ENCODE results near the gene OAS2. TPM values are rescaled to one million over a fixed set of nuclear protein-coding genes. Genes with fewer than 3 reads are reported as not detected.

OAS2 gene
- total RNA-seq, 1 experiment from 2014 or later: 5.8 TPM

DNA sequence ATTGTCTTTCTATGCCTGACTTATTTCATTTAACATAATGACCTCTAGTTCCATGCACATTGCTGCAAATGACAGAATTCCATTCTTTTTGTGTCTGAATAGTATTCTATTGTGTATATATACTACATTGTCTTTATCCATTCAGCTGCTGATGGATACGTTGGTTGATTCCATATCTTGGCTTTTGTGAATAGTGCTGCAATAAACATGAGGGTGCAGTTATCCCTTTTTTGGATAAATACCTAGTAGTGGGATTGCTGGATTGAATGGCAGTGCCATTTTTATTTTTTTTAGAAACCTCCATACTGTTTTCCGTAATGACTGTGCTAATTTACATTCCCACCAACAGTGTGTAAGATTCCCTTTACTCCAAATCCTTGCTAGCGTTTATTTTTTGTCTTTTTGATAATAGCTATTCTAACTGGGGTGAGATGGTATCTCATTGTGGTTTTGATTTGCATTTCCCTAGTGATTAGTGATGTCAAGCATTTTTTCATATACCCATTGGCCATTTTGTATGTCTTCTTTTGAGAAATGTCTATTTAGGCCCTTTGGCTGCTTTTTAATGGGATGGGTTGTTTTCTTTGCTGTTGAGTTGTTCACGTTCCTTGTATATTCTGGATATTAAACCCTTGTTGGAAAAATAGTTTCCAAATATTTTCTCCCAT is 2.3 kb downstream of the OAS2 start:
- TF ChIP-seq, protein P1, sequence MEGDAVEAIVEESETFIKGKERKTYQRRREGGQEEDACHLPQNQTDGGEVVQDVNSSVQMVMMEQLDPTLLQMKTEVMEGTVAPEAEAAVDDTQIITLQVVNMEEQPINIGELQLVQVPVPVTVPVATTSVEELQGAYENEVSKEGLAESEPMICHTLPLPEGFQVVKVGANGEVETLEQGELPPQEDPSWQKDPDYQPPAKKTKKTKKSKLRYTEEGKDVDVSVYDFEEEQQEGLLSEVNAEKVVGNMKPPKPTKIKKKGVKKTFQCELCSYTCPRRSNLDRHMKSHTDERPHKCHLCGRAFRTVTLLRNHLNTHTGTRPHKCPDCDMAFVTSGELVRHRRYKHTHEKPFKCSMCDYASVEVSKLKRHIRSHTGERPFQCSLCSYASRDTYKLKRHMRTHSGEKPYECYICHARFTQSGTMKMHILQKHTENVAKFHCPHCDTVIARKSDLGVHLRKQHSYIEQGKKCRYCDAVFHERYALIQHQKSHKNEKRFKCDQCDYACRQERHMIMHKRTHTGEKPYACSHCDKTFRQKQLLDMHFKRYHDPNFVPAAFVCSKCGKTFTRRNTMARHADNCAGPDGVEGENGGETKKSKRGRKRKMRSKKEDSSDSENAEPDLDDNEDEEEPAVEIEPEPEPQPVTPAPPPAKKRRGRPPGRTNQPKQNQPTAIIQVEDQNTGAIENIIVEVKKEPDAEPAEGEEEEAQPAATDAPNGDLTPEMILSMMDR (conservative IDR thresholded peaks at IDR 0.05; ENCODE audit: low read depth, low read length): no peak
- TF ChIP-seq EZH2 (IDR thresholded peaks at IDR 0.05; ENCODE audit: low read length, unreplicated experiment) (no peak), EZH2phosphoT487 (IDR thresholded peaks at IDR 0.05; ENCODE audit: borderline replicate concordance, low read length) (no peak)
- H3K36me3 ChIP-seq (ENCODE audit: low read depth, low read length): no peaks in the 10 kb centered on the region
- DNase-seq: no peak
- CTCF ChIA-PET: interaction anchor here (0.6 kb wide), 1 partner anchor 12 kb away, joined by 3 read pairs; no protein-coding TSS in a partner anchor
- no peaks in the 10 kb centered on the region for H3K27me3 ChIP-seq (ENCODE audit: low read length)
- no peak overlapping the region for H3K9ac ChIP-seq (ENCODE audit: low read length)
- no TSS peak for BruUV-seq (replicated peaks)
- no peaks in the 10 kb centered on the region for H3K79me2 ChIP-seq (ENCODE audit: low read length)
- H4K20me1 ChIP-seq (ENCODE audit: low read length): no peaks in the 10 kb centered on the region
- no peak overlapping the region for H3K4me3 ChIP-seq (ENCODE audit: low read length)
- H3F3A ChIP-seq (ENCODE audit: low read length, unreplicated experiment): no peaks in the 10 kb centered on the region
- POLR2A ChIA-PET (ENCODE audit: unreplicated experiment): no interaction called here
- no peak overlapping the region for H2AFZ ChIP-seq (ENCODE audit: low read length)
- H3K27ac ChIP-seq (ENCODE audit: low read length): no peak overlapping the region
- ATAC-seq: no peak
- H3K4me2 ChIP-seq (ENCODE audit: low read length): no peak overlapping the region
- H3K9me2 ChIP-seq (replicated peaks; ENCODE audit: low read length): no peaks in the 10 kb centered on the region
- intact Hi-C loops (cut with micrococcal nuclease): no loop called here
- H3K4me1 ChIP-seq (ENCODE audit: insufficient read depth, low read length): peaks cover 17% of the 10 kb centered on the region
- no peaks in the 10 kb centered on the region for H3K9me3 ChIP-seq (ENCODE audit: low read length)

DNA sequence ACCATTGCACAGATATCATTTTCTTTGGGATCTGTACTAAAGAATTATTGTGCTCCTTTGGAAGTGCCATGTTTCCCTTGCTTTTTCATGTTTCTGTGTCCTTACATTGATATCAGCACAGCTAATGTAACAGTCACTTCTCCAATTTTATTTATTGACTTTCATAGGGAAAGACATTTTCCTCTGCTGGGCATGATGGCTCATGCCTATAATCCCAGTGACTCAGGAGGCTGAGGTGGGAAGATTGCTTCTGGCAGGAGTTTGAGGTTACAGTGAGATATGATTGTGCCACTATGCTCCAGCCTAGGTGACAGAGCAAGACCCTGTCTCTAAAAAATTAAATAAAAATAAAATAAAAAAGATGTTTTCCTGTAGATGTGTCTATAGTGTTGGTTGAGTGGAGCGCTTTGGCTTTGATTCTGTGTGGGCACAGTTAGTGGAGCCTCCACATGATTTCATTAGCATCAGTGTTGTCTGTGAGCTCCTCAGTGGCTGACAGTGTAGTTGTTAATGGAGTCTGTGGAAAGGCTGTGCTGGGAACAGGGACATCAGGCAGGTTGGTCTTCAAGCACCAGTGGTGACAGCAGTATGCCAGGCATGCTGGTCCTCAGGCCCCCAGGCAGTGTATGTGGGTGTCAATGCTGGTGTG is 7.4 kb downstream of the OAS2 start:
- no peaks in the 10 kb centered on the region for H3F3A ChIP-seq (ENCODE audit: low read length, unreplicated experiment)
- no peak overlapping the region for H3K4me3 ChIP-seq (ENCODE audit: low read length)
- H3K4me2 ChIP-seq (ENCODE audit: low read length): no peak overlapping the region
- H3K9me2 ChIP-seq (replicated peaks; ENCODE audit: low read length): no peaks in the 10 kb centered on the region
- no peaks in the 10 kb centered on the region for H3K36me3 ChIP-seq (ENCODE audit: low read depth, low read length)
- POLR2A ChIA-PET (ENCODE audit: unreplicated experiment): no interaction called here
- H3K27ac ChIP-seq (ENCODE audit: low read length): no peak overlapping the region
- no peak overlapping the region for H3K9ac ChIP-seq (ENCODE audit: low read length)
- peak; percentile 69 for DNase-seq
- CTCF ChIA-PET: no interaction called here
- H3K27me3 ChIP-seq (ENCODE audit: low read length): no peaks in the 10 kb centered on the region
- H4K20me1 ChIP-seq (ENCODE audit: low read length): no peaks in the 10 kb centered on the region
- TF ChIP-seq EZH2phosphoT487 (IDR thresholded peaks at IDR 0.05; ENCODE audit: borderline replicate concordance, low read length): no peak
- TF ChIP-seq EZH2 (IDR thresholded peaks at IDR 0.05; ENCODE audit: low read length, unreplicated experiment): no peak
- TF ChIP-seq, protein P1 (conservative IDR thresholded peaks at IDR 0.05; ENCODE audit: low read depth, low read length): no peak
- ATAC-seq: peak; percentile 96
- no TSS peak for BruUV-seq (replicated peaks)
- peaks cover 7% of the 10 kb centered on the region; the same call in 1 of the 2 replicates for H3K4me1 ChIP-seq (ENCODE audit: insufficient read depth, low read length)
- no peaks in the 10 kb centered on the region for H3K79me2 ChIP-seq (ENCODE audit: low read length)
- H3K9me3 ChIP-seq (ENCODE audit: low read length): no peaks in the 10 kb centered on the region
- no peak overlapping the region for H2AFZ ChIP-seq (ENCODE audit: low read length)
- intact Hi-C loops (cut with micrococcal nuclease): no loop called here

DNA sequence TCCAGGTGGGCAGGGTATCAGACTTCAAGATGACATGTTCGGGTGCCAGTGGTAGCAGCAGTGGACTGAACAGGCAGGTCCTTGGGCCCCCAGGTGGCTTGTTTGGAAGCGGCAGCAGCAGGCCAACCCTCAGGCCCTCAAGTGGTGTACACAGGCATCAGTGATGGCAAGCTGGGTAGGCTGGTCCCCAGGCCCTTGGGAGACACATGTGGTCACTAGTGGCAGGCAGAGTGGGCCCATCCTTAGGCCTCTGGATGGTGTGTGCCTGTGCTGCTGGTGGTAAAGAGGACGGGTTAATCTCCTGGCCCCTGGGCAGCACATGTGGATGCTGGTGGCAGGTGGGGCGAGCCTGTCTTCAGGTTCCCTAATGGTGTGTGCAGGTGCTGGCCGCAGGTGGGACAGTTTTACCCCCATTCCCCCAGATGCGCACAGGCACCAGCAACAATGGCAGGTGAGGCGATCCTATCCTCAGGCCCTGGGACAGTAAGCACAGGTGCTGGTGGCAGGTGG is 8.0 kb downstream of the OAS2 start:
- ChIA-PET POLR2A (ENCODE audit: unreplicated experiment) (no interaction called here), CTCF (no interaction called here)
- DNase-seq (no peak), ATAC-seq (no peak)
- no TSS peak for BruUV-seq (replicated peaks)
- no peaks in the 10 kb centered on the region for H3F3A ChIP-seq (ENCODE audit: low read length, unreplicated experiment)
- no peaks in the 10 kb centered on the region for H3K9me2 ChIP-seq (replicated peaks; ENCODE audit: low read length)
- no peak overlapping the region for H3K9ac ChIP-seq (ENCODE audit: low read length)
- H4K20me1 ChIP-seq (ENCODE audit: low read length): no peaks in the 10 kb centered on the region
- no peak overlapping the region for H3K27ac ChIP-seq (ENCODE audit: low read length)
- TF ChIP-seq EZH2phosphoT487 (IDR thresholded peaks at IDR 0.05; ENCODE audit: borderline replicate concordance, low read length): no peak
- no peak for TF ChIP-seq EZH2 (IDR thresholded peaks at IDR 0.05; ENCODE audit: low read length, unreplicated experiment)
- TF ChIP-seq, protein P1 (conservative IDR thresholded peaks at IDR 0.05; ENCODE audit: low read depth, low read length): no peak
- H3K79me2 ChIP-seq (ENCODE audit: low read length): no peaks in the 10 kb centered on the region
- intact Hi-C loops (cut with micrococcal nuclease): no loop called here
- H2AFZ ChIP-seq (ENCODE audit: low read length): no peak overlapping the region
- H3K4me3 ChIP-seq (ENCODE audit: low read length): no peak overlapping the region
- H3K36me3 ChIP-seq (ENCODE audit: low read depth, low read length): no peaks in the 10 kb centered on the region
- H3K4me2 ChIP-seq (ENCODE audit: low read length): no peak overlapping the region
- no peaks in the 10 kb centered on the region for H3K27me3 ChIP-seq (ENCODE audit: low read length)
- no peaks in the 10 kb centered on the region for H3K9me3 ChIP-seq (ENCODE audit: low read length)
- peaks cover 7% of the 10 kb centered on the region; the same call in 1 of the 2 replicates for H3K4me1 ChIP-seq (ENCODE audit: insufficient read depth, low read length)
